CD14-positive monocyte (primary cell): ENCODE results near the gene C20orf173. TPM values are rescaled to one million over a fixed set of nuclear protein-coding genes. Genes with fewer than 3 reads are reported as not detected.
"Not testable (repeated sequence)": the region's sequence is repeated elsewhere in the genome, so short reads cannot be mapped to it uniquely, and the experiment has no call there.

Source experiments
- DNase-seq, 3 donors: peaks; one replicate each; pipeline ENCODE4 v3.0.0-alpha.2; 2011 to 2022
- H2AFZ ChIP-seq: 2 replicates; pipeline ENCODE4 v1.6.0; 2012; ENCODE audit warnings: mild to moderate bottlenecking, low read depth, low read length, inconsistent platforms; ENCODE audit not compliant: insufficient read depth, poor library complexity, severe bottlenecking
- H3K27ac ChIP-seq, 2 donors: 1 replicate in 1 of 2; 2 replicates in 1 of 2; pipeline ENCODE4 v1.5.1; 2012 to 2013; ENCODE audit warnings: low read length in 2 of 2, control low read depth in 1 of 2, inconsistent platforms in 1 of 2, low read depth in 1 of 2, mild to moderate bottlenecking in 1 of 2
- H3K27me3 ChIP-seq, 2 donors: one replicate each; pipeline versions ENCODE4 v1.6.0 to v1.6.1; 2011 to 2013; ENCODE audit warnings: low read length in 2 of 2; ENCODE audit not compliant: control insufficient read depth in 2 of 2, insufficient read depth in 2 of 2
- H3K36me3 ChIP-seq, 2 donors: replicated peaks in 1 of 2; 1 replicate in 1 of 2; 2 replicates in 1 of 2; pipeline versions ENCODE4 v1.5.1 to v1.6.1; 2012 to 2013; ENCODE audit warnings: low read length in 2 of 2, control low read depth in 1 of 2, inconsistent platforms in 1 of 2, mild to moderate bottlenecking in 1 of 2; ENCODE audit not compliant: insufficient read depth in 2 of 2, control insufficient read depth in 1 of 2
- H3K4me1 ChIP-seq, 2 donors: 1 replicate in 1 of 2; 2 replicates in 1 of 2; pipeline versions ENCODE4 v1.5.1 to v1.6.1; 2012 to 2013; ENCODE audit warnings: low read length in 2 of 2, control low read depth in 1 of 2, inconsistent platforms in 1 of 2, mild to moderate bottlenecking in 1 of 2, moderate library complexity in 1 of 2; ENCODE audit not compliant: insufficient read depth in 2 of 2, control insufficient read depth in 1 of 2
- H3K4me2 ChIP-seq: replicated peaks from 2 replicates; pipeline ENCODE3; 2012; ENCODE audit warnings: low read length, moderate library complexity, mild to moderate bottlenecking; ENCODE audit not compliant: poor library complexity, severe bottlenecking; ENCODE audit errors: extremely low read depth
- H3K4me3 ChIP-seq, 3 experiments: fragments of 200-600 bp in 1 of 3; sonication (generic) in 1 of 3; replicated peaks in 1 of 3; 1 replicate in 2 of 3; 2 replicates in 1 of 3; pipeline ENCODE4 v1.5.1; 2011 to 2013; ENCODE audit warnings: low read length in 3 of 3, mild to moderate bottlenecking in 3 of 3, control low read depth in 2 of 3, low read depth in 2 of 3, inconsistent platforms in 1 of 3, moderate library complexity in 1 of 3
- H3K79me2 ChIP-seq: 2 replicates; pipeline ENCODE4 v1.6.0; 2012; ENCODE audit warnings: mild to moderate bottlenecking, control low read depth, inconsistent platforms, low read length, moderate library complexity; ENCODE audit not compliant: insufficient read depth
- H3K9ac ChIP-seq: 2 replicates; pipeline ENCODE4 v1.6.0; 2017; ENCODE audit warnings: low read length, mild to moderate bottlenecking; ENCODE audit not compliant: insufficient read depth, poor library complexity, severe bottlenecking
- H3K9me3 ChIP-seq, 2 donors: replicated peaks in 1 of 2; 1 replicate in 1 of 2; 2 replicates in 1 of 2; pipeline versions ENCODE4 v1.5.1 to v1.6.1; 2012 to 2013; ENCODE audit warnings: low read length in 2 of 2, control low read depth in 1 of 2; ENCODE audit not compliant: control insufficient read depth in 1 of 2, insufficient read depth in 1 of 2
- H4K20me1 ChIP-seq: 2 replicates; pipeline ENCODE4 v1.6.0; 2012; ENCODE audit warnings: mild to moderate bottlenecking, low read length, control low read depth, moderate library complexity; ENCODE audit not compliant: insufficient read depth
- H3K27ac Mint-ChIP-seq, 7 donors: one replicate each; pipeline ENCODE4 v1.8.0; 2020; ENCODE audit warnings: mild to moderate bottlenecking in 7 of 7, mixed read lengths in 7 of 7, moderate library complexity in 6 of 7, inconsistent platforms in 2 of 7
- H3K27me3 Mint-ChIP-seq, 3 donors: one replicate each; pipeline ENCODE4 v1.8.0; 2021 to 2022; ENCODE audit warnings: low read depth in 3 of 3, mild to moderate bottlenecking in 3 of 3, mixed read lengths in 3 of 3, moderate library complexity in 3 of 3, inconsistent platforms in 1 of 3
- H3K36me3 Mint-ChIP-seq, 2 donors: one replicate each; pipeline ENCODE4 v1.8.0; 2020; ENCODE audit warnings: mixed read lengths in 2 of 2, inconsistent platforms in 1 of 2, mild to moderate bottlenecking in 1 of 2
- H3K4me1 Mint-ChIP-seq: one replicate; pipeline ENCODE4 v1.8.0; 2020; ENCODE audit warnings: mild to moderate bottlenecking, mixed read lengths
- H3K4me3 Mint-ChIP-seq, 2 donors: one replicate each; pipeline ENCODE4 v1.8.0; 2020; ENCODE audit warnings: mild to moderate bottlenecking in 2 of 2, mixed read lengths in 2 of 2, moderate library complexity in 1 of 2
- H3K9me3 Mint-ChIP-seq, 7 donors: one replicate each; pipeline ENCODE4 v1.8.0; 2020 to 2022; ENCODE audit warnings: mixed read lengths in 7 of 7, mild to moderate bottlenecking in 6 of 7, moderate library complexity in 6 of 7, inconsistent platforms in 2 of 7
- WGBS: methylation state at CpG from one replicate; pipeline ENCODE4 v1.1.5; 2013; ENCODE audit warnings: missing lambda C conversion rate; ENCODE audit not compliant: insufficient coverage; 5-methylcytosine and 5-hydroxymethylcytosine counted together
- intact Hi-C, 2 donors: fragments of 100-400 bp; cut with micrococcal nuclease; formaldehyde crosslinking; loops; one replicate each; pipeline versions ENCODE4 v1.15.0 to v1.15.1; 2023
- polyA plus RNA-seq, 3 donors: library from polyadenylated mRNA; depleted of rRNA in 1 of 3; unstranded in 2 of 3; stranded (reverse) in 1 of 3; fragments of 300-500 nt in 2 of 3; fragments of >200 nt in 1 of 3; fragmentation: Illumina TruSeq in 2 of 3; gene quantifications; 1 replicate in 2 of 3; 2 replicates in 1 of 3; pipeline ENCODE4 v1.2.3, GENCODE V29; 2012 to 2021
- TF ChIP-seq, protein P1 (sequence below): fragments of 200-600 bp; IDR thresholded peaks from one replicate; pipeline ENCODE4 v1.8.0; 2022; ENCODE audit warnings: antibody characterized with exemption, mild to moderate bottlenecking

The C20orf173 gene
- polyA plus RNA-seq, 3 donors, result not detected

DNA sequence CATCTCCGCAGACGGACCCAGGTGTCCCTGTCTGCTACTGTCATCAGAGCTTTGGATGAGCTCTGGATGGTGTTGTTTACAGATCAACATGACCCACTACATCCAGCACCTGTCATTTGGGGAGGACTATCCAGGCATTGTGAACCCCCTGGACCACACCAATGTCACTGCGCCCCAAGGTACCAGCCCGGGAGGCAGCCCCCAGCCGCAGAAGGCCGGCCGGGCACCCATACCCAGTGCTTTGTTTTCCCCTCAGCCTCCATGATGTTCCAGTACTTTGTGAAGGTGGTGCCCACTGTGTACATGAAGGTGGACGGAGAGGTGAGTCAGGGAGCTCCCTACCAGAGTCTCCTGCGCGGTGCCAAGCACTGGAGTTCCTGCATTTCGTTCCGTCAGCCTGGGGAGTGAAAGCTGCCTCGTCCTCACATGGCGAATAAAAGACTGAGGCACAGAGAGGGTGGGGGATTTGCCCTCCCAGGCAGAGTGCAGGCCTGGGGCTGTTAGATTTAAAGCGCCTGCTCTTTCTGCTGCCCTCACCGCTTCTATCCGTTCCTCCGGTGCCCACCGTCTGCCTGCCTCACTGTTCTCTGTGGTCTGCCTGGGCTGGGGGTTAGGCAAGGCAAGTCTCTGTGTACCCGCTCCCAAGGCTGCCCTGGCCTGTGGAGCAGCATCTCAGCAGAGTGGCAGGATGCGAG is 26.6 kb upstream of the C20orf173 start:
- Histone ChIP-seq H2AFZ (no peak overlapping the region), H3K79me2 (no peaks in the 10 kb centered on the region), H3K27me3 (no peaks in the 10 kb centered on the region), H3K9me3 (no peaks in the 10 kb centered on the region), H3K36me3 (peaks cover 52 to 69% of the 10 kb centered on the region in 2 donors), H3K4me2 (no peak overlapping the region), H3K4me3 (no peak overlapping the region), H3K4me1 (no peaks in the 10 kb centered on the region), H4K20me1 (no peaks in the 10 kb centered on the region), H3K27ac (no peak overlapping the region), H3K9ac (no peak overlapping the region)
- peaks cover 42 to 47% of the 10 kb centered on the region in 2 donors for H3K36me3 Mint-ChIP-seq
- H3K4me3 Mint-ChIP-seq, result no peak overlapping the region
- H3K27me3 Mint-ChIP-seq, result no peaks in the 10 kb centered on the region
- H3K27ac Mint-ChIP-seq, result peak overlapping the region in 1 of 7 donors; percentile 30
- no peaks in the 10 kb centered on the region for H3K9me3 Mint-ChIP-seq
- intact Hi-C loops, result no loop called here
- no peak for DNase-seq
- WGBS, result over 99% methylated on average over 14 of the region's 21 CpGs
- TF ChIP-seq, protein P1, sequence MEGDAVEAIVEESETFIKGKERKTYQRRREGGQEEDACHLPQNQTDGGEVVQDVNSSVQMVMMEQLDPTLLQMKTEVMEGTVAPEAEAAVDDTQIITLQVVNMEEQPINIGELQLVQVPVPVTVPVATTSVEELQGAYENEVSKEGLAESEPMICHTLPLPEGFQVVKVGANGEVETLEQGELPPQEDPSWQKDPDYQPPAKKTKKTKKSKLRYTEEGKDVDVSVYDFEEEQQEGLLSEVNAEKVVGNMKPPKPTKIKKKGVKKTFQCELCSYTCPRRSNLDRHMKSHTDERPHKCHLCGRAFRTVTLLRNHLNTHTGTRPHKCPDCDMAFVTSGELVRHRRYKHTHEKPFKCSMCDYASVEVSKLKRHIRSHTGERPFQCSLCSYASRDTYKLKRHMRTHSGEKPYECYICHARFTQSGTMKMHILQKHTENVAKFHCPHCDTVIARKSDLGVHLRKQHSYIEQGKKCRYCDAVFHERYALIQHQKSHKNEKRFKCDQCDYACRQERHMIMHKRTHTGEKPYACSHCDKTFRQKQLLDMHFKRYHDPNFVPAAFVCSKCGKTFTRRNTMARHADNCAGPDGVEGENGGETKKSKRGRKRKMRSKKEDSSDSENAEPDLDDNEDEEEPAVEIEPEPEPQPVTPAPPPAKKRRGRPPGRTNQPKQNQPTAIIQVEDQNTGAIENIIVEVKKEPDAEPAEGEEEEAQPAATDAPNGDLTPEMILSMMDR, result no peak
- no peaks in the 10 kb centered on the region for H3K4me1 Mint-ChIP-seq

DNA sequence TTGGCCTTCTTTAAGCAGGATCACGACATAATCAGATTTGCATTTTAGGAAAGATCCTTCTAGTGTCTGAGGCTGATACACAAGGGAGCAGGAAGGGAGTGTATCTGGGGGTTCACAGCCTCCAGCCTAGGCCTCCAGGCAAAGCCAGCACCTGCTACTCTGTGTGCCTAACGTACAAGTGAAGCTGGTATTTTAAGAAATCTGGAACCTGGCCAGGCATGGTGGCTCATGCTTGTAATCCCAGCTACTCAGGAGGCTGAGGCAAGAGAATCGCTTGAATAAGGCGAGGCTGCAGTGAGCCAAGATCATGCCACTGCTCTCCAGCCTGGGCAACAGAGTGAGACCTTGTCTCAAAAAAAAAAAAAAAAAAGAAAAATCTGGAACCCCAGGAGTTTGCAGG is 26.0 kb upstream of the C20orf173 start:
- H4K20me1 ChIP-seq, DNase-seq, H3K4me1 ChIP-seq, H3K4me3 ChIP-seq, H3K9me3 ChIP-seq, H3K27ac Mint-ChIP-seq, H3K9ac ChIP-seq, intact Hi-C loops, H3K4me2 ChIP-seq, H3K27me3 Mint-ChIP-seq, H2AFZ ChIP-seq, H3K4me3 Mint-ChIP-seq, H3K27me3 ChIP-seq, H3K79me2 ChIP-seq, H3K9me3 Mint-ChIP-seq, H3K4me1 Mint-ChIP-seq, H3K27ac ChIP-seq: not testable (repeated sequence)
- 100% methylated on average over 2 of the region's 4 CpGs for WGBS
- H3K36me3 Mint-ChIP-seq, result peaks cover 42 to 47% of the 10 kb centered on the region in 2 donors
- peaks cover 56 to 74% of the 10 kb centered on the region in 2 donors for H3K36me3 ChIP-seq
